B cell (primary cell): Measurements from ENCODE around the gene ILK. TPM values are rescaled to one million over a fixed set of nuclear protein-coding genes. Genes with fewer than 3 reads are reported as not detected.

ENCODE experiments used
- ATAC-seq: fragments of 200-7000 bp; cut with Tn5 transposase; one replicate; pipeline ENCODE4 v1.10.0; 2021; ENCODE audit warnings: low read depth, mild to moderate bottlenecking, moderate number of reproducible peaks, moderate library complexity
- CTCF ChIA-PET: fragments of 350-600 bp; sonication (Branson Sonifier 250); formaldehyde crosslinking; loops from one replicate; lab custom pipeline; 2021; ENCODE audit warnings: antibody characterized with exemption, inconsistent platforms; lab: Charles Lee
- POLR2A ChIA-PET: fragments of 350-600 bp; sonication (Branson Sonifier 250); formaldehyde crosslinking; loops from one replicate; lab custom pipeline; 2021; ENCODE audit warnings: antibody characterized with exemption; lab: Charles Lee
- DNase-seq: peaks from one replicate; pipeline ENCODE4 v3.0.0; 2013
- H2AFZ ChIP-seq: 2 replicates; pipeline ENCODE4 v1.6.1; 2012; ENCODE audit warnings: mild to moderate bottlenecking, low read depth, low read length; ENCODE audit not compliant: insufficient read depth, poor library complexity, severe bottlenecking
- H3K27ac ChIP-seq, 2 donors: 1 replicate in 1 of 2; 2 replicates in 1 of 2; pipeline ENCODE4 v1.5.1; 2012 to 2013; ENCODE audit warnings: low read length in 2 of 2, mild to moderate bottlenecking in 2 of 2, moderate library complexity in 1 of 2
- H3K27me3 ChIP-seq, 4 experiments: fragments of 200-600 bp in 1 of 4; sonication (generic) in 1 of 4; replicated peaks in 1 of 4; 1 replicate in 2 of 4; 2 replicates in 2 of 4; pipeline versions ENCODE4 v1.6.1 to v1.7.0; 2013 to 2016; ENCODE audit warnings: low read length in 3 of 4, mild to moderate bottlenecking in 2 of 4, mixed read lengths in 1 of 4, moderate library complexity in 1 of 4; ENCODE audit not compliant: insufficient read depth in 4 of 4, control insufficient read depth in 3 of 4; ENCODE audit errors: control extremely low read depth in 1 of 4
- H3K36me3 ChIP-seq, 2 experiments: replicated peaks in 1 of 2; 1 replicate in 1 of 2; 2 replicates in 1 of 2; pipeline versions ENCODE4 v1.6.1 to v1.7.1; 2013; ENCODE audit warnings: low read length in 1 of 2; ENCODE audit not compliant: insufficient read depth in 2 of 2, control insufficient read depth in 1 of 2; ENCODE audit errors: control extremely low read depth in 1 of 2, extremely low read depth in 1 of 2
- H3K4me1 ChIP-seq, 2 donors: fragments of 200-600 bp in 1 of 2; sonication (generic) in 1 of 2; 1 replicate in 1 of 2; 2 replicates in 1 of 2; pipeline versions ENCODE4 v1.5.1 to v1.6.1; 2013 to 2017; ENCODE audit warnings: low read length in 2 of 2; ENCODE audit not compliant: control insufficient read depth in 2 of 2, insufficient read depth in 2 of 2
- H3K4me2 ChIP-seq: replicated peaks from 2 replicates; pipeline ENCODE3; 2012; ENCODE audit warnings: mild to moderate bottlenecking, low read depth, low read length; ENCODE audit not compliant: poor library complexity, severe bottlenecking
- H3K4me3 ChIP-seq, 5 experiments: fragments of 200-600 bp in 1 of 5; sonication (generic) in 1 of 5; 1 replicate in 3 of 5; 2 replicates in 2 of 5; pipeline versions ENCODE4 v1.5.1 to v1.7.0; 2011 to 2016; ENCODE audit warnings: low read length in 4 of 5, mild to moderate bottlenecking in 4 of 5, low read depth in 2 of 5, control low read depth in 1 of 5, moderate library complexity in 1 of 5; ENCODE audit not compliant: insufficient read depth in 1 of 5; ENCODE audit errors: control extremely low read depth in 1 of 5, extremely low read depth in 1 of 5
- H3K79me2 ChIP-seq: fragments of 200-600 bp; sonication (generic); one replicate; pipeline ENCODE4 v1.6.0; 2016; ENCODE audit warnings: low read length; ENCODE audit not compliant: control insufficient read depth, insufficient read depth
- H3K9ac ChIP-seq: fragments of 200-600 bp; sonication (generic); 2 replicates; pipeline ENCODE4 v1.6.1; 2017; ENCODE audit warnings: mild to moderate bottlenecking, low read length, moderate library complexity
- H3K9me3 ChIP-seq, 3 donors: one replicate each; pipeline versions ENCODE4 v1.6.1 to v1.7.1; 2013; ENCODE audit warnings: low read length in 2 of 3; ENCODE audit not compliant: control insufficient read depth in 2 of 3, insufficient read depth in 1 of 3; ENCODE audit errors: control extremely low read depth in 1 of 3
- H4K20me1 ChIP-seq: 2 replicates; pipeline ENCODE4 v1.6.0; 2012; ENCODE audit warnings: mild to moderate bottlenecking, low read length; ENCODE audit not compliant: insufficient read depth, control insufficient read depth, poor library complexity, severe bottlenecking
- H3K27ac Mint-ChIP-seq: one replicate; pipeline ENCODE4 v1.8.0; 2021; ENCODE audit warnings: mixed read lengths
- H3K27me3 Mint-ChIP-seq: one replicate; pipeline ENCODE4 v1.8.0; 2021; ENCODE audit warnings: mixed read lengths
- H3K4me1 Mint-ChIP-seq: one replicate; pipeline ENCODE4 v1.8.0; 2021; ENCODE audit warnings: mixed read lengths
- H3K4me3 Mint-ChIP-seq: one replicate; pipeline ENCODE4 v1.8.0; 2021; ENCODE audit warnings: mixed read lengths
- H3K9me3 Mint-ChIP-seq: one replicate; pipeline ENCODE4 v1.8.0; 2022; ENCODE audit warnings: mixed read lengths; ENCODE audit not compliant: insufficient read depth
- EZH2 ChIP-seq: IDR thresholded peaks from 2 replicates; pipeline ENCODE4 v1.6.1; 2012; ENCODE audit warnings: borderline replicate concordance, low read depth, mild to moderate bottlenecking, moderate library complexity, low read length; ENCODE audit not compliant: insufficient read depth, poor library complexity, severe bottlenecking
- whole genome bisulfite sequencing: methylation state at CpG from one replicate; pipeline ENCODE4 v1.1.5; 2013; ENCODE audit warnings: missing lambda C conversion rate; ENCODE audit not compliant: insufficient coverage; 5-methylcytosine and 5-hydroxymethylcytosine counted together
- intact Hi-C: fragments of 100-400 bp; cut with micrococcal nuclease; formaldehyde crosslinking; loops from one replicate; pipeline ENCODE4 v1.10.0; 2022
- polyA plus RNA-seq: library from polyadenylated mRNA; depleted of rRNA; stranded (reverse); fragments of >200 nt; gene quantifications from 2 replicates; pipeline ENCODE4 v1.2.3, GENCODE V29; 2012
- total RNA-seq, 2 donors: library from RNA; stranded (reverse); fragments of 120-200 nt in 1 of 2; gene quantifications; 1 replicate in 1 of 2; 2 replicates in 1 of 2; pipeline versions ENCODE4 v1.2.3 to v1.2.4, GENCODE V29; 2013 to 2022
- TF ChIP-seq, protein P1 (sequence below): fragments of 200-600 bp; IDR thresholded peaks from one replicate; pipeline ENCODE4 v1.8.0; 2022; ENCODE audit warnings: antibody characterized with exemption, mild to moderate bottlenecking

Gene ILK
- total and polyA plus RNA-seq, 2 donors (not counting 1 experiment from before 2014, with no cell fraction given) = 88.5 to 131 TPM

GRCh38 chr11:6609502-6610015 is 6.0 kb downstream of the ILK start:
- no peak overlapping the region for H3K4me3 ChIP-seq
- H3K9me3 ChIP-seq = no peaks in the 10 kb centered on the region
- ChIA-PET CTCF (interaction anchor here (0.7 to 4.7 kb wide), 2 partner anchors 58 to 74 kb away, joined by 3 to 33 read pairs; partner anchors contain the start of gene MRPL17), POLR2A (no interaction called here)
- no peaks in the 10 kb centered on the region for H3K9me3 Mint-ChIP-seq
- peak overlapping the region in 1 of 2 donors; percentile 99 for H3K27ac ChIP-seq
- DNase-seq = no peak
- H3K4me1 Mint-ChIP-seq = peaks cover 40% of the 10 kb centered on the region
- WGBS = 97% methylated on average over 4 of the region's 8 CpGs
- H3K36me3 ChIP-seq = peaks cover 2 to 50% of the 10 kb centered on the region in 2 experiments
- H3K27ac Mint-ChIP-seq = peak overlapping the region; percentile 51
- no peak overlapping the region for H2AFZ ChIP-seq
- peaks cover 48 to 56% of the 10 kb centered on the region in 2 donors for H3K4me1 ChIP-seq
- intact Hi-C loops = no loop called here
- H3K27me3 ChIP-seq = no peaks in the 10 kb centered on the region
- TF ChIP-seq, protein P1, sequence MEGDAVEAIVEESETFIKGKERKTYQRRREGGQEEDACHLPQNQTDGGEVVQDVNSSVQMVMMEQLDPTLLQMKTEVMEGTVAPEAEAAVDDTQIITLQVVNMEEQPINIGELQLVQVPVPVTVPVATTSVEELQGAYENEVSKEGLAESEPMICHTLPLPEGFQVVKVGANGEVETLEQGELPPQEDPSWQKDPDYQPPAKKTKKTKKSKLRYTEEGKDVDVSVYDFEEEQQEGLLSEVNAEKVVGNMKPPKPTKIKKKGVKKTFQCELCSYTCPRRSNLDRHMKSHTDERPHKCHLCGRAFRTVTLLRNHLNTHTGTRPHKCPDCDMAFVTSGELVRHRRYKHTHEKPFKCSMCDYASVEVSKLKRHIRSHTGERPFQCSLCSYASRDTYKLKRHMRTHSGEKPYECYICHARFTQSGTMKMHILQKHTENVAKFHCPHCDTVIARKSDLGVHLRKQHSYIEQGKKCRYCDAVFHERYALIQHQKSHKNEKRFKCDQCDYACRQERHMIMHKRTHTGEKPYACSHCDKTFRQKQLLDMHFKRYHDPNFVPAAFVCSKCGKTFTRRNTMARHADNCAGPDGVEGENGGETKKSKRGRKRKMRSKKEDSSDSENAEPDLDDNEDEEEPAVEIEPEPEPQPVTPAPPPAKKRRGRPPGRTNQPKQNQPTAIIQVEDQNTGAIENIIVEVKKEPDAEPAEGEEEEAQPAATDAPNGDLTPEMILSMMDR = no peak
- no peak for TF ChIP-seq EZH2
- H4K20me1 ChIP-seq = peaks cover 7% of the 10 kb centered on the region
- peak overlapping the region; percentile 54 for H3K4me3 Mint-ChIP-seq
- no peak overlapping the region for H3K9ac ChIP-seq
- H3K4me2 ChIP-seq = no peak overlapping the region
- H3K79me2 ChIP-seq = peaks cover 51% of the 10 kb centered on the region
- ATAC-seq = no peak
- no peaks in the 10 kb centered on the region for H3K27me3 Mint-ChIP-seq

GRCh38 chr11:6610591-6610990 is 7.0 kb downstream of the ILK start:
- H3K4me3 ChIP-seq = no peak overlapping the region
- H3K9ac ChIP-seq = no peak overlapping the region

More at GRCh38 chr11:6610591-6610990, 7.0 kb downstream of the ILK start:
- H3K36me3 ChIP-seq = peaks cover 2 to 60% of the 10 kb centered on the region in 2 experiments
- H3K27ac Mint-ChIP-seq = peak overlapping the region; percentile 77
- peaks cover 7% of the 10 kb centered on the region for H4K20me1 ChIP-seq
- H3K79me2 ChIP-seq = peaks cover 41% of the 10 kb centered on the region
- intact Hi-C loops = no loop called here
- ChIA-PET CTCF (interaction anchor here (3.2 to 4.7 kb wide), 2 partner anchors 57 to 73 kb away, joined by 23 to 33 read pairs; partner anchors contain the start of gene MRPL17), POLR2A (no interaction called here)
- WGBS = 100% methylated on average over 3 of the region's 6 CpGs
- peak overlapping the region in 1 of 2 donors; percentile 99 for H3K27ac ChIP-seq
- H3K4me1 Mint-ChIP-seq = peaks cover 43% of the 10 kb centered on the region
- TF ChIP-seq, protein P1 = no peak
- no peak for TF ChIP-seq EZH2
- H3K4me2 ChIP-seq = peak overlapping the region; percentile 71
- peaks cover 37 to 46% of the 10 kb centered on the region in 2 donors for H3K4me1 ChIP-seq
- DNase-seq = no peak
- no peaks in the 10 kb centered on the region for H3K9me3 ChIP-seq
- H3K4me3 Mint-ChIP-seq = peak overlapping the region; percentile 95
- no peaks in the 10 kb centered on the region for H3K9me3 Mint-ChIP-seq
- H2AFZ ChIP-seq = no peak overlapping the region
- H3K27me3 ChIP-seq = no peaks in the 10 kb centered on the region
- ATAC-seq = no peak
- H3K27me3 Mint-ChIP-seq = no peaks in the 10 kb centered on the region
